Measurements from ENCODE around the gene TARP.
A peak's percentile ranks its signal among the peaks of the same experiment; 100 is the strongest.
"Not testable (repeated sequence)": the region's sequence is repeated elsewhere in the genome, so short reads cannot be mapped to it uniquely, and the experiment has no call there.

TARP gene

DNA sequence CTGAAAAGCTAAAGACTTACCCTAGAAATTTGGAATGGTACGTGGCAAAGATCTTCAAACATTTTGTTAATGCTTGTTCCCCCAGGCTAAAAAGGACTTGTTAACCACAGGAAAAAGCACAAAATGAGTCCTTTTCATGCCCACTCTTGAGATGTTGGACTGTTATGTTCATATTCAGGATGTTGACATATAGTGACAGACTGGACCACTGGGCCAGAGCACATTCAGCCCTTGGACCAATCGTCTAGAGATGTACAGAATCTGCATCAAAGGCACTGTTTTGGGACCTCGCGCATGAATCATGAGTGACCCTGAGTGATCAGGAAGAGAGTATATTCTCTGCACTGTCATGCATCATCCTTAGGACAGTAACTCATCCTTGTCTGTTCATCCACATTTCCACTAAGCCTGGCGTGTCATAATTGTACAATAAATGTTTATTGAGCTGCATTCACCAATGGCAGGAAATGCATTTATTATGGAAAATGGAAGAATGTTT is 25.3 kb downstream of the TARP start:
- Histone ChIP-seq H3K27ac (ENCODE audit: low read depth, low read length) (no peak overlapping the region), H3K4me3 (ENCODE audit: low read length in 2 of 2) (no peak overlapping the region), H3K36me3 (ENCODE audit: insufficient read depth, low read length) (no peaks in the 10 kb centered on the region), H3K27me3 (ENCODE audit: insufficient read depth, low read length) (no peaks in the 10 kb centered on the region), H3K4me1 (ENCODE audit: insufficient read depth, low read length) (no peaks in the 10 kb centered on the region), H3K9me3 (ENCODE audit: control insufficient read depth in 1 of 2, low read length in 2 of 2) (no peaks in the 10 kb centered on the region)
- peak overlapping the region in 4 of 8 donors; percentile 21 to 71 (median 48) for H3K4me3 Mint-ChIP-seq
- peak overlapping the region in 3 of 7 donors; percentile 25 to 82 (median 43) for H3K27ac Mint-ChIP-seq
- ChIA-PET POLR2A (ENCODE audit: partially characterized antibody) (no interaction called here), CTCF (ENCODE audit: partially characterized antibody) (interaction anchor here (1.1 kb wide), 1 partner anchor 120 kb away, joined by 3 read pairs; no protein-coding TSS in a partner anchor)
- intact Hi-C loops (cut with micrococcal nuclease) = no loop called here
- DNase-seq = no peak
- no peaks in the 10 kb centered on the region for H3K9me3 Mint-ChIP-seq
- peaks cover 18 to 52% of the 10 kb centered on the region in 2 donors for H3K36me3 Mint-ChIP-seq
- peaks cover 3 to 41% (median 14%) of the 10 kb centered on the region in 4 donors for H3K4me1 Mint-ChIP-seq
- no peaks in the 10 kb centered on the region for H3K27me3 Mint-ChIP-seq

DNA sequence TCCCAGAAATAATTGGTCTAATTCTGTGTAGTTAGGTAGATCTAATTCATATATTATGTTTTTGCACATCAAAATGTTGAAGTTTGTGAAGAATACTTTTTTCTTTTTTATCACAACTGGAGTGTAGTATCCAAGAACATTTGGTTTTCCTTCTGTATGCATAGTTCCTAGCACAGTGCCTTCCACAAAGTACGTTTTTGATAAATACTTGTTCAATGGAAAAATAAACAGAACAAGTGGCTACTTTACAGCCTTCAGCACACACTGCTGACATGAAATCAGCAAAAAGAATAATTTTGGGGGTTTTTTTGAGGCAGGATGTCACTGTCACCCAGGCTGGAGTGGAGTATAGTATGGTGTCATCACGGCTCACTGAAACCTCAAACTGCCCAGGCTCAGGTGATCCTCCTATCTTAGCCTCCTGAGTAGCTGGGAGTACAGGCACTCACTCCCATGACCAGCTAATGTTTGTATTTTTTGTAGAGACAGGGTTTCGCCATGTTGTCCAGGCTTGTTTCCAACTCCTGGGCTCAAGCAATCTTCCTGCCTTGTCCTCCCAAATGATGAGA is 27.9 kb downstream of the TARP start:
- peaks cover 4 to 58% (median 12%) of the 10 kb centered on the region in 4 donors for H3K4me1 Mint-ChIP-seq
- H3K27me3 Mint-ChIP-seq = no peaks in the 10 kb centered on the region
- ChIA-PET POLR2A (ENCODE audit: partially characterized antibody) (no interaction called here), CTCF (ENCODE audit: partially characterized antibody) (interaction anchor here (0.9 to 1.1 kb wide), 2 partner anchors 123 to 128 kb away, joined by 4 read pairs; no protein-coding TSS in a partner anchor)
- no peak for DNase-seq
- Histone ChIP-seq H3K27me3 (ENCODE audit: insufficient read depth, low read length) (no peaks in the 10 kb centered on the region), H3K27ac (ENCODE audit: low read depth, low read length) (no peak overlapping the region), H3K36me3 (ENCODE audit: insufficient read depth, low read length) (no peaks in the 10 kb centered on the region), H3K4me3 (ENCODE audit: low read length in 2 of 2) (no peak overlapping the region), H3K4me1 (ENCODE audit: insufficient read depth, low read length) (no peaks in the 10 kb centered on the region), H3K9me3 (ENCODE audit: control insufficient read depth in 1 of 2, low read length in 2 of 2) (no peaks in the 10 kb centered on the region)
- peaks cover 24 to 66% of the 10 kb centered on the region in 2 donors for H3K36me3 Mint-ChIP-seq
- intact Hi-C loops (cut with micrococcal nuclease) = no loop called here
- H3K27ac Mint-ChIP-seq = peak overlapping the region in 5 of 7 donors; percentile 5 to 82 (median 65)
- no peaks in the 10 kb centered on the region for H3K9me3 Mint-ChIP-seq
- H3K4me3 Mint-ChIP-seq = peak overlapping the region in 5 of 8 donors; percentile 4 to 43 (median 30)

DNA sequence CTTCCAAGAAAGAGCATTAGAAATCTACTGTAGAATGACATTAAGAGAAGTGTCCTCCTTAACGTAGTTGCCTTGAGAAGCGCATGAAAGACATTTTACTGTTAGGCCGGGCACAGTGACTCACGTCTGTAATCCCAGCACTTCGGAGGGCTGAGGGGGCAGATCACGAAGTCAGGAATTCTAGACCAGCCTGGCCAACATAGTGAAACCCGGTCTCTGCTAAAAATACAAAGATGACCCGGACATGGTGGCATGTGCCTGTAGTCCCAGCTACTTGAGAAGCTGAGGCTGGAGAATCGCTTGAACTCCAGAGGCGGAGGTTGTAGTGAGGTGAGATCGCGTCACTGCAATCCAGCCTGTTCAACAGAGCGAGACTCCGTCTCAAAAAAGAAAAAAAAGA is 28.9 kb downstream of the TARP start:
- no peaks in the 10 kb centered on the region for H3K4me1 ChIP-seq (ENCODE audit: insufficient read depth, low read length)
- no peaks in the 10 kb centered on the region for H3K9me3 ChIP-seq (ENCODE audit: control insufficient read depth in 1 of 2, low read length in 2 of 2)
- H3K4me1 Mint-ChIP-seq = peaks cover 4 to 59% (median 13%) of the 10 kb centered on the region in 4 donors
- no peak for DNase-seq
- H3K27me3 ChIP-seq (ENCODE audit: insufficient read depth, low read length) = no peaks in the 10 kb centered on the region
- H3K27ac ChIP-seq (ENCODE audit: low read depth, low read length) = no peak overlapping the region
- peak overlapping the region in 2 of 8 donors; percentile 27 to 59 for H3K4me3 Mint-ChIP-seq
- intact Hi-C loops (cut with micrococcal nuclease) = no loop called here
- peak overlapping the region in 4 of 7 donors; percentile 9 to 82 (median 36) for H3K27ac Mint-ChIP-seq
- H3K27me3 Mint-ChIP-seq = no peaks in the 10 kb centered on the region
- no peak overlapping the region for H3K4me3 ChIP-seq (ENCODE audit: low read length in 2 of 2)
- no peaks in the 10 kb centered on the region for H3K9me3 Mint-ChIP-seq
- no peaks in the 10 kb centered on the region for H3K36me3 ChIP-seq (ENCODE audit: insufficient read depth, low read length)
- H3K36me3 Mint-ChIP-seq = peaks cover 26 to 67% of the 10 kb centered on the region in 2 donors
- POLR2A ChIA-PET (ENCODE audit: partially characterized antibody) = no interaction called here
- CTCF ChIA-PET (ENCODE audit: partially characterized antibody) = no interaction called here

DNA sequence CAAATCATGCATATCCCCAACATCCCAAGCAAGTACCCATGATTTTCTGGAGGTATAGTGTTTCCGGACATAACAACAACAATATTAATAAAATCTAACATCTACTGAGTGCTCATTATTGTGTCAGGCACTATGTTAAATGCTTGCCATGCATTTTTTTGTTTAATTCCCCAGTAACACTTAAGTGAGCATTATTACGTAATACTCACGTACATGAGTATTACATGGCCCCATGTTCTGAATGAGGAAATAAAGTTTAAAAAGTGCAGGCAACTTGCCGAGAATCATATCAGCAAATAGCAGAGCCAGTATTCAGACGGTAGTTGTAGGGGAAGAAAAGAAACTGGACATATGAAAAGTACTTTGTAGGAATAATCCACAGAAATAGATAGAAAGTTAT is 30.1 kb downstream of the TARP start:
- H3K36me3 ChIP-seq (ENCODE audit: insufficient read depth, low read length); H3K9me3 ChIP-seq (ENCODE audit: control insufficient read depth in 1 of 2, low read length in 2 of 2); H3K4me3 ChIP-seq (ENCODE audit: low read length in 2 of 2); H3K4me1 ChIP-seq (ENCODE audit: insufficient read depth, low read length); intact Hi-C loops (cut with micrococcal nuclease); H3K27me3 ChIP-seq (ENCODE audit: insufficient read depth, low read length); DNase-seq; H3K27me3 Mint-ChIP-seq; POLR2A ChIA-PET (ENCODE audit: partially characterized antibody); CTCF ChIA-PET (ENCODE audit: partially characterized antibody); H3K27ac ChIP-seq (ENCODE audit: low read depth, low read length); H3K9me3 Mint-ChIP-seq: not testable (repeated sequence)
- H3K27ac Mint-ChIP-seq = peak overlapping the region in 3 of 7 donors; percentile 37 to 65 (median 41)
- peaks cover 4 to 60% (median 14%) of the 10 kb centered on the region in 4 donors for H3K4me1 Mint-ChIP-seq
- H3K36me3 Mint-ChIP-seq = peaks cover 22 to 66% of the 10 kb centered on the region in 2 donors
- H3K4me3 Mint-ChIP-seq = peak overlapping the region in 2 of 8 donors; percentile 16 to 25

DNA sequence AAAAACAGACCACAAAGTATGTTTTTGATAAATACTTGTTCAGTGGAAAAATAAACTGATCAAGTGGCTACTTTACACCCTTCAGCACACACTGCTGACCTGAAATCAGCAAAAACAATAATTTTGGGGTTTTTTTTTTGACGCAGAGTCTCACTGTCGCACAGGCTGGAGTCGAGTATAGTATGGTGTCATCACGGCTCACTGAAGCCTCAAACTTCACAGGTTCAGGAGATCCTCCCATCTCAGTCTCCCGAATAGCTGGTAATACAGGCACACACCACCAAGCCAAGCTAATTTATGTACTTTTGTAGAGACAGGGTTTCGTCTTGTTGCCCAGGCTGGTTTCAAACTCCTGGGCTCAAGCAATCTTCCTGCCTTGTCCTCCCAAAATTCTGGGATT is 30.6 kb downstream of the TARP start:
- ChIA-PET POLR2A (ENCODE audit: partially characterized antibody) (no interaction called here), CTCF (ENCODE audit: partially characterized antibody) (no interaction called here)
- Mint-ChIP-seq H3K9me3 (no peaks in the 10 kb centered on the region), H3K27ac (peak overlapping the region in 3 of 7 donors; percentile 11 to 65 (median 41)), H3K27me3 (no peaks in the 10 kb centered on the region), H3K4me1 (peaks cover 3 to 60% (median 12%) of the 10 kb centered on the region in 4 donors), H3K36me3 (peaks cover 22 to 62% of the 10 kb centered on the region in 2 donors), H3K4me3 (peak overlapping the region in 1 of 8 donors; percentile 25)
- no peaks in the 10 kb centered on the region for H3K27me3 ChIP-seq (ENCODE audit: insufficient read depth, low read length)
- no peak for DNase-seq
- peaks cover 9% of the 10 kb centered on the region for H3K4me1 ChIP-seq (ENCODE audit: insufficient read depth, low read length)
- intact Hi-C loops (cut with micrococcal nuclease) = no loop called here
- H3K27ac ChIP-seq (ENCODE audit: low read depth, low read length) = no peak overlapping the region
- no peak overlapping the region for H3K4me3 ChIP-seq (ENCODE audit: low read length in 2 of 2)
- no peaks in the 10 kb centered on the region for H3K9me3 ChIP-seq (ENCODE audit: control insufficient read depth in 1 of 2, low read length in 2 of 2)
- H3K36me3 ChIP-seq (ENCODE audit: insufficient read depth, low read length) = no peaks in the 10 kb centered on the region

DNA sequence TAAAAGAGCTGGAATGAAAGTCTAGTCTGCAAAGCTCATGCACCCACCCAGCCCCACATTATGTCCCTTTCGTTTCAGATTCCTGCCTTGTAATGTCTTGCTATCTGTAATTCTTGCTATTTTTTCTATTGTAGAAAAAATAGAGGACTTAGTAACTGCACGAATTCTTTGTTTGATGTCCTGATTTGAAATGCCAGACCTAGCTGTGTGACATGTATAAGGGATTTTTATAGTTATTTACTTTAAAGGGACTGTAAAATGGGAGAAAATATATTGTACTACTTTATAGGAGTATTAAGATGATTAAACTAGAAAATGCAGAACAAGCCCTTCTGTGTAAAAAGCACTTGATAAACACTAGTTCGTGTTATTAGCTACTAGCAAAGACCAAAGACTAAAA is 32.4 kb downstream of the TARP start:
- CTCF ChIA-PET (ENCODE audit: partially characterized antibody) = interaction anchor here (1.3 to 1.7 kb wide), 2 partner anchors 25 to 127 kb away, joined by 7 read pairs; no protein-coding TSS in a partner anchor
- no peak overlapping the region for H3K27ac ChIP-seq (ENCODE audit: low read depth, low read length)

DNA sequence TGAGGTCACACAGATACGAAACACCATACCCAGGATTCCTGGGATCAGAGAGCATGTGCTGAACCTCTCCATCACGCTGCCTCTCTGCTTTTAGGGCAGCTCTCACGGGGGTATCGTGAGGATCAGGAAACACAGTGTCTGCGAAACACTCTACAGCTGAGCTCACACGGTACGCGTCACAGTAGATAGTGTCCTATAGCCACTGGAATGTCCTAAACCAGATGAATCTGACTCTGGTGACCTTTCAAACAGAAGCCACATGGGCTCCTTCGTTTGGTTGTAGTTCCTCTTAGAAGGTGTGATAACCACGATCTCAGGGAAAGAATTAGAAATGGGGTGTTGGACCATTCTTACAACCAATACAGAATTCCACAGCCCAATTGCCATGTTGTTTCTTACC is 34.3 kb downstream of the TARP start:
- H3K9me3 Mint-ChIP-seq; H3K27me3 Mint-ChIP-seq; H3K27ac ChIP-seq (ENCODE audit: low read depth, low read length); POLR2A ChIA-PET (ENCODE audit: partially characterized antibody); intact Hi-C loops (cut with micrococcal nuclease); H3K27me3 ChIP-seq (ENCODE audit: insufficient read depth, low read length); H3K36me3 ChIP-seq (ENCODE audit: insufficient read depth, low read length); H3K9me3 ChIP-seq (ENCODE audit: control insufficient read depth in 1 of 2, low read length in 2 of 2); DNase-seq; H3K4me3 ChIP-seq (ENCODE audit: low read length in 2 of 2): not testable (repeated sequence)
- Mint-ChIP-seq H3K4me1 (peaks cover 6 to 72% (median 35%) of the 10 kb centered on the region in 4 donors), H3K36me3 (peaks cover 28 to 38% of the 10 kb centered on the region in 2 donors), H3K4me3 (peak overlapping the region in 1 of 8 donors; percentile 43), H3K27ac (peak overlapping the region in 1 of 7 donors; percentile 71)
- H3K4me1 ChIP-seq (ENCODE audit: insufficient read depth, low read length) = peaks cover 45% of the 10 kb centered on the region
- CTCF ChIA-PET (ENCODE audit: partially characterized antibody) = interaction anchor here (2.2 to 5.4 kb wide), 2 partner anchors 16 to 129 kb away, joined by 8 to 42 read pairs; no protein-coding TSS in a partner anchor

More for the DNA sequence above, 32.4 kb downstream of the TARP start:
- H3K4me3 ChIP-seq (ENCODE audit: low read length in 2 of 2) = no peak overlapping the region
- peaks cover 4 to 66% (median 22%) of the 10 kb centered on the region in 4 donors for H3K4me1 Mint-ChIP-seq
- intact Hi-C loops (cut with micrococcal nuclease) = no loop called here
- peaks cover 33 to 55% of the 10 kb centered on the region in 2 donors for H3K36me3 Mint-ChIP-seq
- H3K9me3 Mint-ChIP-seq = no peaks in the 10 kb centered on the region
- H3K36me3 ChIP-seq (ENCODE audit: insufficient read depth, low read length) = no peaks in the 10 kb centered on the region
- H3K27ac Mint-ChIP-seq = peak overlapping the region in 4 of 7 donors; percentile 15 to 71 (median 49)
- no peak overlapping the region for H3K4me3 Mint-ChIP-seq
- POLR2A ChIA-PET (ENCODE audit: partially characterized antibody) = no interaction called here
- H3K27me3 Mint-ChIP-seq = no peaks in the 10 kb centered on the region
- no peaks in the 10 kb centered on the region for H3K27me3 ChIP-seq (ENCODE audit: insufficient read depth, low read length)
- DNase-seq = no peak
- H3K9me3 ChIP-seq (ENCODE audit: control insufficient read depth in 1 of 2, low read length in 2 of 2) = no peaks in the 10 kb centered on the region
- H3K4me1 ChIP-seq (ENCODE audit: insufficient read depth, low read length) = peaks cover 25% of the 10 kb centered on the region
